ENCODE results near the gene BPIFB3.

GRCh38 chr20:33015114-33015484, 38.6 kb upstream of the BPIFB3 start:
- TF ChIP-seq CTCF (IDR thresholded peaks at IDR 0.05 in 4 of 5, conservative IDR thresholded peaks at IDR 0.05 in 1 of 5) (no peak), POLR2A (IDR thresholded peaks at IDR 0.05) (no peak)

Data from gastrocnemius medialis (tissue), 4 donors.